NCI-H2196 treated with DMSO at 0.1 percent for 48 hours (cell line): ENCODE results near the gene C6orf52.
"Not testable (repeated sequence)": the region's sequence is repeated elsewhere in the genome, so short reads cannot be mapped to it uniquely, and the experiment has no call there.

Source experiments
- DNase-seq: peaks from one replicate; lab custom pipeline; 2025; ENCODE audit not compliant: unreplicated experiment; lab: John Stamatoyannopoulos, UW

Gene C6orf52

DNA sequence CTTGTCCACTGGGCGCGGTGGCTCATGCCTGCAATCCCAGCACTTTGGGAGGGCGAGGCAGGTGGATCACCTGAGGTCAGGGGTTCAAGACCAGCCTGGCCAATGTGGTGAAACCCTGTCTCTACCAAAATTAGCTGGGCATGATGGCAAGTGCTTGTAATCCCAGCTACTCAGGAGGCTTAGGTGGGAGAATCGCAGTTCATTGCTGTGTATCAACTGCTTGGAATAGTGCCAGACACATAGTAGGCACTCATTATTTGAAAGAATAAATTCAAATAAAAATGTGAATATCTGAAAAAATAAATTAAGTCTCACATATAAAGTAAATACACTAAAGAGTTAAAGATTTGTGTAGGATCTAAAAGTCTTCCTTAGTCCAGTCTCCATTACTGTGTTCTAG is 2.2 kb upstream of the C6orf52 start:
- no peak for DNase-seq

DNA sequence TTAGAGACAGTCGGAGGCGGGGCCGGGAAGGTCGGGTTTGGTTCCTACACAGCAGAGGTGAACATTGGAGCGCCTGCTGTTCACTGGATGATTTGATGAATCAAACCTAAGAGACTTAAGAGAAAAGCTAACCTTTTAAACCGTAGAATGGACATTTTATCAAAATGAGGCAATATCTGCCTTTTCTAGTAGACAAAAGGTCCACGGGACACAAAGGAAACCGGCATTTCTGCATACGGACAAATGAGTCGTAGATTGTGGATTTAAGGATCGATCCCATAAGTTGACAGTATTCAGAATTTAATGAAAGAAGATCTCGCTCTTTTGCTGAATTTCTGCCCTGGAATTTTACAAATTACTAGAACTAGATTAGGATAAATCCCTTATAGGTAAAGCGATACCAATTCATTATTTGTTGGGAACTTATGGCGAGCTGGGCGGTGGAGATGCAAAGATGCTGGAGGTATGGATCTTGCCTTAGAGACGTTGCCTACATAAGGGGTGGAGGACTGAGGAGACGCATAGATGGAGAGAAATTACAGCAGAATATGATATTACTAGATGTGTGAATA is 756 bp upstream of the C6orf52 start:
- no peak for DNase-seq

DNA sequence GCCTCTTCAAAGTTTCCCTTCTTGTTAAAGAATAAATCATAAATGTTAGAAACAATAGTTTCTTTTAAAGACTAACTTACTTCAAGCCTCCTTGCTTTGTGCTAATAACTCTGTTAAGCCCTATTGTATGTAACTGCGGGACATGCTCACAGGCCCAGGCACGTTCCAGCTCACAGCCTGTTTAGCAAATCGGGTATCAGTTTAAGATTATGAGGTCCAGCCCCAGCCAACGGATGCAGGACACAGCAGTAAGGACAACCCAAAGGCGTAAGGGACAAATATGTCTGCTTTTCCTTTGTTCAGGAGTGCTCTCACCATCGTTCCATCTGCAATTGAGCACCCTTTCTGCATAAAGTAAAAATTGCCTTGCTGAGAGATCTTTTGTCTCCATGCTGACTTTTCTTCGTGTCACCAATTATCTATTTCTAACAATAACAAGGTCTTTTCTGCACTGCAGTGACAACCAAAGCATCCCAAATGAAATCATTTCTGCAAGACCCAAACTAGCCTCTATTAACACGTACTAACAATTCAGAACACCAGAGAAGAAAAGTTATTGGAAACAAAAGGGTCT is 1.4 kb downstream of the C6orf52 start:
- DNase-seq, result no peak

DNA sequence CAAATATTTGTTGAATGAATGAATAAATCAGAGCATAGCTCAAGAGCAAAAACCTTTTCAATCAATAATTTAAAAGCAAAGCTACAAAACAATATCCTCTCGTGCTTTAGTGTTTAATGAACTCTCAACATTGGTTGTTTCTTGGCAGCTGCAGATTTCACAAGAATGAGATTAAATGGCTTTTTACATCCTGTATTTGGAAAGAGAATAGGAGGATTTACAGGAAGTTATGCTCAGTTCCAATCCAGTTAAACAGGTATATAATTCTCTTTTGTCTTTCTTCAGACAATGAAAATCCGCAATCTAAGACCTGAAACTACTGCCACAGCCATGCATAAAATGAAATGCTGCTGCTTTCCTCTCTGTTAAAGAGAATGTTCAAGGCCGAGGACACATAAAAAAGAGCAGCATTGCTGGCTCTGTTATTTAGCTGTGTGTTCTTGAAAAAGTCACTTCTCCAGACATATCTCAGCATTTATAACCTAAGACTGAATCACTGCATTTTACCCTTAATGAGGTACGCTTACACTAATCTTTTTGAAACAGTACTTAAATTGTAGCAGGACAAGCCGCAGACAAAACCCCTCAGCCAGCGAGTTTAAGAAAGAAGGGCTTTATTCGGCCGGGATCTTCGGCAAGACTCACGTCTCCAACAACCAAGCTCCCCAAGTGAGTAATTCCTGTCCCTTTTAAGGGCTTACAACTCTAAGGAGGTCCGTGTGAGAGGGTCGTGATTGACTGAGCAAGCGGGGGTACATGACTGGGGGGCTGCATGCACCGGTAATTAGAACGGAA is 3.6 kb downstream of the C6orf52 start:
- peak; percentile 13 for DNase-seq

DNA sequence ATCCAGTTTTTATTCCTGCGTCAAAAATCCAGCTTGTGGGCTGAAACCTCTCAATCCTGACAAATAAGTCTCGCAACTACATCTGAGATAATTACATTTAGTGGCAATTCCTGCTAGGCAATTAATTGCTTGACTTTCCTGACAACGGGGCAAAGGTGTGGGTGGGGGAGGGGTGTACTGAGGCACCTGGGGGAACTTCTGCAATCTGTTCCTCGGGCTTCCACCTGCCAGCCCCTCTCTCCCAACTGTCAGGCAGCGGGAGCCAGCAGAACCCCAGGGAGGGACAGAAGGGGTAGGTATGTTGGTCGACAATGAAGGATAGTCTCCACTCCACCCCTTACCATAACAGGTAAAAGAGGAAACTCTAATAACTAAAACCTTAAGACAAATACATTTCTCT is 6.8 kb downstream of the C6orf52 start:
- no peak for DNase-seq

DNA sequence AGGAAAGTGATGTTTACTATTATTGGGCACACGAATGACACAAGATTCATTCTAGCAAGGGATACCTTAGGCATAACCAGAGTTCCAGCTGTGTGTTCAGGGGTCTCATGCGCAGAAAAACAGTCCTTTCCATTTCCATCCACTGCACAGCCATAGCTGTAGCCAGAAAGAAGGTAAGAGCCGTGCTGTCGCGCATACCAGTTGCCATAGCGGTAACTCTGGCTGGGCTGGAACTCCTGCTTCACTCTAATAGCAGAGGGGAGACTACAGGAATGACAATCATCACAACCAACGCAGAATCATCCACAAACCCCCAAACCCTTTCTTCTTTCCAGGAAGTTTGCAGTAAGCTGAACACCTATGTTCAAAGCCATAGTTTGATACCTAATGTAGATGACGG is 7.5 kb downstream of the C6orf52 start:
- DNase-seq, result no peak

DNA sequence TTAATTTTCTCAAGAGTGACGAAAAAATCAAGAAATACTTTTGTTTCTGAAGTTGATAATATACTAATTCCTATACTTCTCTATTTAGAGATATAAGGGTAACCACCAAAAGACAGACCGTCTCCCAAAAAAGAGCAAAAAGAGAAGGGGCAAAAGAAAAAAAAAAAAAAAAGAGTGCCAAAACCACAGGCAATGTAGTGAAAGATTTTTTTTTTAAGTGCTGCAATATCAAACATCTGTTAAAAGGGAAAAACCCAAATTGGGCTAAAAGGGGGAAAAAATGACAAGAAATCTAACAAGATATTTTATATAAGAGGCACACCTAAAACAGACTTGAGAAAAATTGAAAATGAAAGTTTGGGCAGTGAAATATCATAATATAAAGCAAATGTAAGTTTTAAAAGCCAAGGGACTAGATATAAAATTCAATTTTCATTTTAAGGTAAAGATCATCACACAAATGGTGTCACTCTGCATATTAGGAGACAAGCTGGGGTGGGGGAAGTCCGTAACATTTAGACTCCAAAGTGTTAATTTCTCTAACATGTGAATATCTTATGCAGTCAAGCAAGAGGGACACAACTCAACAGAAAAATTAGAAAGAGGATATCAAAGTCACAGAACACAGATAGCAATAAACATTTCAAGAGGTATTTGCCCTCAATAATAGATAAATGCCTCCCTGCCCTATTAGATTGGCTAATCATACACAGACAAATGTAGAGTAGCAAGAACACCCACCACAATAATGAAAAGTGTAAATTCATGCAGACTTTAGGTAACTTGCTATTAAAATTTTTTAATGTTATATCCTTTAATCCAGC is 9.1 kb downstream of the C6orf52 start:
- DNase-seq, result no peak

DNA sequence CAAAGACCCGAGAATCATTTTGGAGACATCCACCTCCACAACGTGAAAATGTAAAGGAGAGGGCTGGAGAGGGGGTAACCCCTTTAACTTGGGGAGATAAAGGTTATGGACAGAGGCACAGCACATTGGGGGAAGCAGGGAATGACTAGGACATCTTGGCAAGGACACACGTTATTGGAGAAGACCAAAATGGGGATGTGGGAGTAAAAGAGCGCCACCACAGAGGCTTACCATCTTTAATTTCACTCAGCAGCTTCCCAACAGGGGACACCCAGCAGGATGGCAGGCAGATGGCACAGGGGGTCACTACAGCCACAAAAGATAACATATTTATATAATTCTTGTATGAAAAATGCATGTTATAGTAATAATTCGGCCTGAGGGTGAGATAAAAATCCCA is 9.8 kb downstream of the C6orf52 start:
- DNase-seq, result no peak

DNA sequence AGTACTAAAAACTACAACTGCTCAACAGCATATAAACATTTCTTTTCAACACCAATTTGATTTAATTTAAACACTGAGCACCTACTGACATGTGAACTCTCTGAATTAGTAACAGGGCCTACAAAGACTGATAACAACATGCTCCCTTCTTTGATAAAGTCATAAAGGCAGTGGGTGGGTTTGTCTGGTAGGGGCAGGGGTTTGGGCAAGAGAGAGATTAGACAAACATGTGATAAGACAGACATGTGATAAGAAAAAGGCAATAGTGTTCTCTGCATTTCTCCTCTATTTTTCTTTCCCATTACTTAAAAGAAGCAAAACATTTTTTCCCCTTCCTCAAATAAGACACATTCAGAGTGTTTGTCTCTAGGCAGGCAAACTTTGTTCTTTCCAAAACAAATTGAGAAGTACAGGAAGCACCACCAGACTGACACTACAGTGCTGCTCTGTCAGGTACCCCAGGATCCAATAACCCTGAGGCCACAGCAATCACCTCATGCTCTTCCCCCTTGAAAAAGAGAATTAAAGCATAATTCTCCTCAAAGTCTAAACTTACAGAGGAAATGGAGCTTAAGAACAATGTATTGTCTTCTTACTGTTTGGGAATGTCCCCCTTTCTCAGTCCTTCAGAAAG is 11.9 kb downstream of the C6orf52 start:
- DNase-seq, result no peak

DNA sequence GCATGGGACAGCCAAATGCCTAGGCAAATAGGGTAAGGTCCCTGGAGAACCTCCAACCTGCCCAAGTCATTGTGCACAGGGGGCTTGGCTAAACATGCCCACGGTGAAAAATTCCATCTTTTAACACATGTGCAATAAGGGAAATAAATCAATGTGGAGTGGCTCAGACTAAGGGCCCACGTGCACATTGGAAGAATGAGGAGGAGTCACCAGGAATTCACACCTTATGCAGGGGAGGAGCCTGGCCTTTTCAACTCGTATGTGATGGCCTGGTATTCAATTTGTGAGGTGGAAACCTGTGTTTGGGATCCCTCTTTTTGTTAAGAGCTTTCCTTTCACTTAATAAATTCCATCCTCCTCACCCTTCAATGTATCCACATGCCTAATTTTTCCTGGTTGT is 12.6 kb downstream of the C6orf52 start:
- no peak for DNase-seq

DNA sequence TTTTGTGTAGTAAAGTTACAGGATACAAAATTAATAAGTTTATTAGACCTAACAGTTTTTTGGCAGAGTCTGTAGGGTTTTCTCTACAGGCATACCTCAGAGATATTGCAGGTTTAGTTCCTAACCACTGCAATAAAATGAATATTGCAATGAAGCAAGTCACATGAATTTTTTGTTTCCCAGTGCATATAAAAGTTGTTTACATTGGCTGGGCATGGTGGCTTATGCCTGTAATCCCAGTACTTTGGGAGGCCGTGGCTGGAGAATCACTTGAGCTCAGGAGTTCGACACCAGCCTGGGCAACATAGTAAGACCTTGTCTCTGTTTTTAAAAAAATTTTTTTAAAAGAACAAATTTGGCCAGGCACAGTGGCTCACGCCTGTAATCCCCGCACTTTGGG is 16.0 kb downstream of the C6orf52 start:
- no peak for DNase-seq

DNA sequence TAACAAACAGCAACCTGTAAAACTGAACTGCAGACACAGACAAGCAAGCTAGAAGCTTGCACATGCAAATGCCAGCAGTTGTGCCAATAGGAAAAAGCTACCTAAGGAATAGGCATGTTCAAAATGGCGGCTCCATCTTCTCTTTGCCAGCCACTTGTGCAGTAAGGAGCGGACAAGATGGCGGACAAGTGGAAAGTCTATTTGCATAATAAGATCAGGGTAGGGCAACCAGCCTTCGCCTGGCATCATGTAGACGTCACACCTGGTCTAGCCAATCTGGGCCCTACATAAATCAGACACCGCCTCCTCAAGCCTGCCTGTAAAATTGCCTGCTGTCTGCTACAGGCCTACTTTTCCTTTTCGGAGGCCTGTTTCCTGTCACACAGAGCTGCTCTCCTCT is 18.0 kb downstream of the C6orf52 start:
- no peak for DNase-seq

DNA sequence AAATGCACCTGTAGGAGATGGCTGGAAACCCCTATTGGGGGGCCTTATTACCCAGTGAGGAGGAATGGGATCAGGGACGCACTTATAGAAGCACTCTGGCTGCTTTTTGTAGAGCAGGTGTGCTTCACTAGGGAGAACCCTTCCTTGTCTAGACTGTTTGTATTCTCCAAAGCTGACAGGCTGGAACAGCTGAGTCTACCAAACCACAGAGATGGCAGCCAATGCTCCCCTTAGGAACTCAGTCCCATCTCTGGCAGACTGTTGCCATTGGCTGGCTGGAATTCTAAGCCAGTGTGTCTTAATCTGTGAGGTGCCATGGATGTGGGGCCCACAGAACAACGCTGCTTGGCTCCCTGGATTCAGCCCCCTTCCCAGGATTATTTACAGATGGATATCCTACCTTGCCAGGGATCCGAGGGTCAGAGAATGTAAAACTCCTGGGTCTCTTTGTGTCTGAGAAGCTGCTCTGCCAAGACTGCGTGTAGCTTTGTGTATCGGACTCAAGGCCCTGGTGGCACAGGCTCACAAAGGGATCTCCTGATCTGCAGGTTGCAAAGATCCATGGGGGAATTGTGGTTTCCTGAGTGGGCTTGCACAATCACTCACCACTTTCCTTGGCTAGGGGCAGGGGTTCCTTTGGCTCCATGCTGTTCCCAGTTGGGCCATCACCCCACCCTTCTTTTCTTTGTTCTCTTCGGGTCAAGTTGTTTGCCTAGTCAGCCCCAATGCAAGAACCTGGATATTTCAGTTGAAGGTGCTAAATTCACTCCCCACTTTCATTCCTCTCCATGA is 26.1 kb downstream of the C6orf52 start:
- no peak for DNase-seq

DNA sequence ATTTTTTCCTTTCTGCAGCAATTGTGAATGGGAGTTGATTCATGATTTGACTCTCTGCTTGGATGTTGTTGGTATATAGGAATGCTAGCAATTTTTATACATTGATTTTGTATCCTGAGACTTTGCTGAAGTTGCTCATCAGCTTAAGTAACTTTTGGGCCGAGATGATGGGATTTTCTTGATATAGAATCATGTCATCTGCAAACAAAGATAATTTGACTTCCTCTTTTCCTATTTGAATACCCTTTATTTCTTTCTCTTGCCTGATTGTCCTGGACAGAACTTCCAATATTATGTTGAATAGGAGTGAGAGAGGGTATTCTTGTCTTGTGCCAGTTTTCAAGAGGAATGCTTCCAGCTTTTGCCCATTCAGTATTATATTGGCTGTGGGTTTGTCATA is 28.8 kb downstream of the C6orf52 start:
- DNase-seq, result not testable (repeated sequence)

DNA sequence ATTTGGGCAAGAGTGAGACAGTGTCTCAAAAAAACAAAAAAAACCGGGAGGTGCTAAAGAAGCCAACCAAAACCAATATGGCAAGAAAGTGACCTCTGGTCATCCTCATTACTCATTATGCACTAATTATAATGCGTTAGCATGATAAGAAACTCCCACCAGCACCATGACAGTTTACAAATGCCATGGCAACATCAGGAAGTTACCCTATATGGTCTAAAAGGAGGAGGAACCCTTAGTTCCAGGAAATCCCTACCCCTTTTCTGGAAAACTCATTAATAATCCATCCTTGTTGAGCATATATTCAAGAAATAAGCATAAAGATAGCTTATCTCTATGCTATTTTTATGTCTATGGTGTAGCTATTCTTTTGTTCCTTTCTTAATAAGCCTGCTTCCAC is 31.7 kb downstream of the C6orf52 start:
- no peak for DNase-seq

DNA sequence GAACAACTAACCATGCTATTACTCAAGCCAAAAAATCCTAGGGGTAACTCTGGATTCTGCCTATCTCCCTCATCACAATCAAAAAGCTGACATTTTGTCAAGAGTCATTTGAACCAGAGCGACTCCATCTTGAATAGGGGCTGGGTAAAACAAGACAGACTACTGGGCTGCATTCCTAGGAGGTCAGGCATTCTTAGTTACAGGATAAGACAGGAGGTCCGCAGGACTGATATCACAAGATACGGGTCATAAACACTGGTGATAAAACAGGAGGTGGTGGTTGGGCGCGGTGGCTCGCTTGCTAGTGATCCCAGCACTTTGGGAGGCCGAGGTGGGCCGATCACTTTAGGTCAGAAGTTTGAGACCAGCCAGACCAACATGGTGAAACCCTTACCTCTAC is 32.2 kb downstream of the C6orf52 start:
- DNase-seq, result no peak

DNA sequence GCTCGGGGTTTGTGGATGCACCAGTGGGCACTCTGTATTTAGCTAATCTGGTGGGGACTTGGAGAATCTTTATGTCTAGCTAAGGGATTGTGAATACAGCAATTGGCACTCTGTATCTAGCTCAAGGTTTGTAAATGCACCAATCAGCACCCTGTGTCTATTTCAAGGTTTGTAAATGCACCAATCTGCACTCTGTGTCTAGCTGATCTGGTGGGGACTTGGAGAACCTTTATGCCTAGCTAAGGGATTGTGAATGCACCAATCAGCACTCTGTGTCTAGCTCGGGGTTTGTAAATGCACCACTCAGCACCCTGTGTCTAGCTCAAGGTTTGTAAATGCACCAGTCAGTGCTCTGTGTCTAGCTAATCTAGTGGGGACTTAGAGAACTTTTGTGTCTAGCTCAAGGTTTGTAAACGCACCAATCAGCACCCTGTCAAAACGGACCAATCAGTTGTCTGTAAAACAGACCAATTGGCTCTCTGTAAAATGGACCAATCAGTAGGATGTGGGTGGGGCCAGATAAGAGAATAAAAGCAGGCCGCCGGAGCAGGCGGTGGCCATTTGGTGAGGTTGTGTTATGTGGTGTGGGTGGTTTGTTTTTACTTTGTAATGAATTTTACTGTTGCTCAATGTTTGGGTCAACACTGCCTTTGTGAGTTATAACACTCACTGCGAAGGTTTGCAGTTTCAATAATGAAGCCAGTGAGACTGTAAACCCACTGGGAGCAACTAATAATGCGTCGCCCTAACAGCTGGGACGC is 33.8 kb downstream of the C6orf52 start:
- DNase-seq, result not testable (repeated sequence)

DNA sequence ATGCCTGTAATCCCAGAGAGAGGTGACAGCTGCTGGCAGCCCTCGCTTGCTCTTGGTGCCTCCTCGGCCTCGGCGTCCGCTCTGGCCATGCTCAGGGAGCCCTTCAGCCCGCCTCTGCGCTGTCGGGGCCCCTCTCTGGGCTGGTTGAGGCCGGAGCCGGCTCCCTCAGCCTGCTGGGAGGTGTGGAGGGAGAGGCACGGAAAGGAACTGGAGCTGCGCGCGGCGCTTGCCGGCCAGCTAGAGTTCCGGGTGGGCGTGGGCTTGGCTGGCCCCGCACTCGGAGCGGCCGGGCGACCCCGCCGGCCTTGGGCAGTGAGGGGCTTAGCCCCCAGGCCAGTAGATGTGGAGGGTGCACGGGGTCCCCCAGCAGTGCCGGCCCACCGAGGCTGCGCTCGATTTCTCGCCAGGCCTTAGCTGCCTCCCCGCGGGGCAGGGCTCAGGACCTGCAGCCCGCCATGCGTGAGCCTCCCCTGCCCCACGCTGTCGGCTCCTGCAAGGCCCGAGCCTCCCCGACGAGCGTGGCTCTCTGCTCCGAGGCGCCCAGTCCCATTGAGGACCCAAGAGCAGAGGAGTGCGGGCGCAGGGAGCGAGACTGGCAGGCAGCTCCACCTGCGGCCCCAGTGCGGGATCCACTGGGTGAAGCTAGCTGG is 34.6 kb downstream of the C6orf52 start:
- DNase-seq, result no peak
